NCI-H345 treated with DMSO at 0.1 percent for 48 hours (cell line): ENCODE results near the gene CARD8.
"Not testable (repeated sequence)": the region's sequence is repeated elsewhere in the genome, so short reads cannot be mapped to it uniquely, and the experiment has no call there.

Experiments
- DNase-seq: peaks from one replicate; lab custom pipeline; 2025; ENCODE audit not compliant: unreplicated experiment; lab: John Stamatoyannopoulos, UW

Gene CARD8

GRCh38 chr19:48255376-48256303 lies at the start of gene CARD8:
CARD8 (minus strand) TSS chr19:48255912; CDS start chr19:48241020, 14,892 bp downstream.
- DNase-seq: peak; percentile 68

- DNase-seq: no peak
Observed at GRCh38 chr19:48303866-48304265, 48.2 kb upstream of the CARD8 start.

GRCh38 chr19:48303367-48303766 lies 47.7 kb upstream of the CARD8 start:
- no peak for DNase-seq

GRCh38 chr19:48302600-48302959 lies 46.9 kb upstream of the CARD8 start:
- DNase-seq: no peak

GRCh38 chr19:48301886-48302599 lies 46.3 kb upstream of the CARD8 start:
- no peak for DNase-seq

GRCh38 chr19:48297975-48298374 lies 42.3 kb upstream of the CARD8 start:
- DNase-seq: no peak

- DNase-seq: no peak
Observed at GRCh38 chr19:48296963-48297734, 41.4 kb upstream of the CARD8 start.

GRCh38 chr19:48295458-48295857 lies 39.7 kb upstream of the CARD8 start:
- DNase-seq: no peak

GRCh38 chr19:48292798-48293197 lies 37.1 kb upstream of the CARD8 start:
- no peak for DNase-seq

GRCh38 chr19:48291489-48291815 lies 35.7 kb upstream of the CARD8 start:
- not testable (repeated sequence) for DNase-seq

GRCh38 chr19:48290771-48291488 lies 35.2 kb upstream of the CARD8 start:
- DNase-seq: peak; percentile 24

GRCh38 chr19:48290401-48290770 lies 34.7 kb upstream of the CARD8 start:
- DNase-seq: no peak

- DNase-seq: no peak
Observed at GRCh38 chr19:48287748-48288147, 32.0 kb upstream of the CARD8 start.

- DNase-seq: no peak
Observed at GRCh38 chr19:48284896-48285295, 29.2 kb upstream of the CARD8 start.

GRCh38 chr19:48283908-48284307 lies 28.2 kb upstream of the CARD8 start:
- no peak for DNase-seq

GRCh38 chr19:48279747-48280146 lies 24.0 kb upstream of the CARD8 start:
- no peak for DNase-seq

GRCh38 chr19:48274938-48275337 lies 19.2 kb upstream of the CARD8 start:
- no peak for DNase-seq

- no peak for DNase-seq
Observed at GRCh38 chr19:48274173-48274572, 18.5 kb upstream of the CARD8 start.

- no peak for DNase-seq
Observed at GRCh38 chr19:48271531-48272151, 15.9 kb upstream of the CARD8 start.

- not testable (repeated sequence) for DNase-seq
Observed at GRCh38 chr19:48269617-48270026, 13.9 kb upstream of the CARD8 start.
